H1 (cell line): ENCODE data around the gene ZNF561.

ENCODE experiments used
- CHD1 ChIP-seq: IDR thresholded peaks from 2 replicates; pipeline ENCODE4 v1.6.1; 2012; ENCODE audit warnings: low read depth, low read length, improper control_type of control experiment
- CTCF ChIP-seq, 3 experiments: IDR thresholded peaks; 1 replicate in 2 of 3; 2 replicates in 1 of 3; pipeline versions ENCODE4 v1.5.1 to v1.6.1; 2011; ENCODE audit warnings: low read length in 3 of 3, mild to moderate bottlenecking in 3 of 3, inconsistent platforms in 2 of 3, low read depth in 1 of 3, moderate library complexity in 1 of 3; ENCODE audit not compliant: insufficient read depth in 1 of 3; ENCODE audit errors: control extremely low read depth in 1 of 3
- EGR1 ChIP-seq: IDR thresholded peaks from 2 replicates; pipeline ENCODE4 v1.6.1; 2011; ENCODE audit warnings: low read depth, low read length, borderline replicate concordance
- EZH2 ChIP-seq: fragments of 200-600 bp; sonication (generic); IDR thresholded peaks from 2 replicates; pipeline ENCODE4 v1.7.1; 2012; ENCODE audit warnings: low read depth, mild to moderate bottlenecking, moderate library complexity, low read length, inconsistent platforms; ENCODE audit not compliant: severe bottlenecking
- TBP ChIP-seq: IDR thresholded peaks from 2 replicates; pipeline ENCODE4 v1.6.1; 2011; ENCODE audit warnings: low read depth, low read length, improper control_type of control experiment

DNA sequence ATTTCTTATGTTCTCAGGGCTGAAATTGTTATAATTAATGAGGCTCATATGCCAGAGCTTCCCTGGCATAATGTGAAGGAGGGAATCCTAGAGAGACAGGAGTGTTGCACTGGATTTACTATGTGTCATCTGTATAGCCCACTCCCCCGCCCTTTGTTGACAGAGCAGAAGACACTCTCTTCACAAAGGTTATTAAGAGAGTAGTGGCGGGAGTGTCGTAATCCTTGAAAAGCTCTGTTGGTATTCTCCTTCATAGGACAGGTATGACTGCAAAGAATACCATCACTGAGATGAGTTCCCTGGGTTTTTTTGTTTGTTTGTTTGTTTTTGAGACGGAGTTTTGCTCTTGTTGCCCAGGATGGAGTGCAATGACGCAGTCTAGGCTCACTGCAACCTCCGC lies 50.8 kb downstream of the ZNF561 start:
- TF ChIP-seq CHD1 (no peak), TBP (no peak), EGR1 (no peak), EZH2 (no peak), CTCF (IDR thresholded peaks at IDR 0.05; ENCODE audit: control extremely low read depth in 1 of 3, insufficient read depth in 1 of 3, low read depth in 1 of 3, low read length in 3 of 3) (no peak)
